ENCODE measurements around the gene CNOT6. TPM values are rescaled to one million over a fixed set of nuclear protein-coding genes. Genes with fewer than 3 reads are reported as not detected.
A peak's percentile ranks its signal among the peaks of the same experiment; 100 is the strongest.

CNOT6 gene
- total RNA-seq, 4 donors from 2014 or later: 14.0 to 21.0 (median 17.2) TPM

- H3K4me3 ChIP-seq (replicated peaks in 1 of 3): no peak overlapping the region
These were observed 81.4 kb downstream of the CNOT6 start for GRCh38 chr5:180575571-180575970.

GRCh38 chr5:180580681-180581080, 86.5 kb downstream of the CNOT6 start:
- peaks cover 0 to 4% of the 10 kb centered on the region in 2 donors for H3K36me3 ChIP-seq
- peaks cover 0 to 3% of the 10 kb centered on the region in 2 donors for H3K4me1 ChIP-seq
- DNase-seq: peak; percentile 29 to 42
- 36 to 53% methylated on average over 6 of the region's 6 CpGs for WGBS, 2 donors
- no peak overlapping the region for H3K4me3 ChIP-seq (replicated peaks in 1 of 3)
- TF ChIP-seq POLR2A (IDR thresholded peaks at IDR 0.05) (no peak), CTCF (IDR thresholded peaks at IDR 0.05) (no peak)
- H3K27me3 ChIP-seq: no peaks in the 10 kb centered on the region
- intact Hi-C loops (cut with DNase I): no loop called here
- H3K27ac ChIP-seq: no peak overlapping the region
- H3K9me3 ChIP-seq: no peaks in the 10 kb centered on the region

More at GRCh38 chr5:180575571-180575970, 81.4 kb downstream of the CNOT6 start:
- intact Hi-C loops (cut with DNase I): no loop called here
- WGBS, 2 donors: 85 to 94% methylated on average over 2 of the region's 2 CpGs
- Histone ChIP-seq H3K36me3 (peaks cover 8 to 13% of the 10 kb centered on the region in 2 donors), H3K9me3 (no peaks in the 10 kb centered on the region), H3K27me3 (no peaks in the 10 kb centered on the region), H3K4me1 (no peaks in the 10 kb centered on the region), H3K27ac (no peak overlapping the region)
- DNase-seq: no peak
- no peak for TF ChIP-seq POLR2A (IDR thresholded peaks at IDR 0.05)
- no peak for TF ChIP-seq CTCF (IDR thresholded peaks at IDR 0.05)

GRCh38 chr5:180583738-180584137, 89.6 kb downstream of the CNOT6 start:
- peaks cover 0 to 3% of the 10 kb centered on the region in 2 donors for H3K4me1 ChIP-seq
- H3K9me3 ChIP-seq: no peaks in the 10 kb centered on the region
- H3K36me3 ChIP-seq: no peaks in the 10 kb centered on the region
- TF ChIP-seq CTCF (IDR thresholded peaks at IDR 0.05) (no peak), POLR2A (IDR thresholded peaks at IDR 0.05) (no peak)
- DNase-seq: no peak
- intact Hi-C loops (cut with DNase I): no loop called here
- no peak overlapping the region for H3K27ac ChIP-seq
- no peak overlapping the region for H3K4me3 ChIP-seq (replicated peaks in 1 of 3)
- 79 to 82% methylated on average over 2 of the region's 2 CpGs for WGBS, 2 donors
- no peaks in the 10 kb centered on the region for H3K27me3 ChIP-seq

- H3K27me3 ChIP-seq: no peaks in the 10 kb centered on the region
- intact Hi-C loops (cut with DNase I): no loop called here
- H3K9me3 ChIP-seq: no peaks in the 10 kb centered on the region
- no peak for TF ChIP-seq POLR2A (IDR thresholded peaks at IDR 0.05)
- TF ChIP-seq CTCF (IDR thresholded peaks at IDR 0.05): no peak
- H3K4me1 ChIP-seq: peaks cover 12 to 15% of the 10 kb centered on the region in 2 donors
- no peak overlapping the region for H3K4me3 ChIP-seq (replicated peaks in 1 of 3)
- no peak for DNase-seq
- H3K27ac ChIP-seq: no peak overlapping the region
- WGBS, 2 donors: 87 to 91% methylated on average over 3 of the region's 3 CpGs
- no peaks in the 10 kb centered on the region for H3K36me3 ChIP-seq
These were observed 92.0 kb downstream of the CNOT6 start for GRCh38 chr5:180586204-180586603.

- Histone ChIP-seq H3K9me3 (no peaks in the 10 kb centered on the region), H3K4me1 (peaks cover 12 to 20% of the 10 kb centered on the region in 2 donors), H3K4me3 (replicated peaks in 1 of 3) (no peak overlapping the region), H3K27me3 (no peaks in the 10 kb centered on the region), H3K27ac (no peak overlapping the region), H3K36me3 (no peaks in the 10 kb centered on the region)
- intact Hi-C loops (cut with DNase I): no loop called here
- no peak for DNase-seq
- WGBS, 2 donors: 91 to 93% methylated on average over 10 of the region's 10 CpGs
- TF ChIP-seq POLR2A (IDR thresholded peaks at IDR 0.05) (no peak), CTCF (IDR thresholded peaks at IDR 0.05) (no peak)
These were observed 92.7 kb downstream of the CNOT6 start for GRCh38 chr5:180586870-180587269.

Data from thyroid gland (tissue), 4 donors.